Duodenal mucosa (tissue), 2 donors: Measurements from ENCODE around the gene BTN1A1.
"Not testable (repeated sequence)": the region's sequence is repeated elsewhere in the genome, so short reads cannot be mapped to it uniquely, and the experiment has no call there.

Source experiments
- H3K27ac ChIP-seq: one replicate; pipeline ENCODE4 v1.7.0; 2013; ENCODE audit warnings: low read depth, low read length
- H3K27me3 ChIP-seq, 2 donors: one replicate each; pipeline ENCODE4 v1.7.0; 2013; ENCODE audit warnings: low read length in 2 of 2, control low read depth in 1 of 2; ENCODE audit not compliant: insufficient read depth in 2 of 2, control insufficient read depth in 1 of 2
- H3K36me3 ChIP-seq, 2 donors: one replicate each; pipeline ENCODE4 v1.7.0; 2013; ENCODE audit warnings: low read length in 2 of 2, control low read depth in 1 of 2; ENCODE audit not compliant: insufficient read depth in 2 of 2, control insufficient read depth in 1 of 2
- H3K4me1 ChIP-seq, 2 donors: one replicate each; pipeline ENCODE4 v1.7.0; 2013; ENCODE audit warnings: low read length in 2 of 2, control low read depth in 1 of 2; ENCODE audit not compliant: insufficient read depth in 2 of 2, control insufficient read depth in 1 of 2
- H3K4me3 ChIP-seq, 2 donors: one replicate each; pipeline ENCODE4 v1.7.0; 2013; ENCODE audit warnings: low read length in 2 of 2, low read depth in 1 of 2
- H3K9ac ChIP-seq, 2 donors: one replicate each; pipeline ENCODE4 v1.7.0; 2013; ENCODE audit warnings: low read length in 2 of 2, low read depth in 1 of 2
- H3K9me3 ChIP-seq, 2 donors: one replicate each; pipeline ENCODE4 v1.7.0; 2013; ENCODE audit warnings: low read length in 2 of 2, control low read depth in 1 of 2; ENCODE audit not compliant: control insufficient read depth in 1 of 2

BTN1A1 gene

DNA sequence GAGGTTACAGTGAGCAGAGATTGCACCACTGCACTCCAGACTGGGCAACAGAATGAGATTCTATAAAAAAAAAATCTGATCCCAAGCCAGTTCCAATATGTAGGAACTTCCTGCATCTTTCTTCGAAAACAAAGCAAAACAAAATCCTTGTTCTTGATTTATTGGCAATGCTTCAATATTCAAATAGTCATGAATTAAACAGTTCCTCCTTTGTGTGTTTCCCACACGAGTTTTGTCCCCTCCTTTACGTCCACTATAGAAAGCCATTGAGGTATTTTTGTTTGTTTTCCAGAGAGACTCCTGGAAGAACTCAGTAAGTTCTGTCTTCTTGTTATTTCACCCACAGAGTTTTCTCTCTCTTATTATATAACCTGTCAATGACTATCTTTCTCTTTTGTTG, 7.6 kb downstream of the BTN1A1 start:
- H3K4me1 ChIP-seq = no peaks in the 10 kb centered on the region
- no peaks in the 10 kb centered on the region for H3K27me3 ChIP-seq
- H3K36me3 ChIP-seq = no peaks in the 10 kb centered on the region
- no peak overlapping the region for H3K27ac ChIP-seq
- no peak overlapping the region for H3K4me3 ChIP-seq
- H3K9ac ChIP-seq = no peak overlapping the region
- no peaks in the 10 kb centered on the region for H3K9me3 ChIP-seq

DNA sequence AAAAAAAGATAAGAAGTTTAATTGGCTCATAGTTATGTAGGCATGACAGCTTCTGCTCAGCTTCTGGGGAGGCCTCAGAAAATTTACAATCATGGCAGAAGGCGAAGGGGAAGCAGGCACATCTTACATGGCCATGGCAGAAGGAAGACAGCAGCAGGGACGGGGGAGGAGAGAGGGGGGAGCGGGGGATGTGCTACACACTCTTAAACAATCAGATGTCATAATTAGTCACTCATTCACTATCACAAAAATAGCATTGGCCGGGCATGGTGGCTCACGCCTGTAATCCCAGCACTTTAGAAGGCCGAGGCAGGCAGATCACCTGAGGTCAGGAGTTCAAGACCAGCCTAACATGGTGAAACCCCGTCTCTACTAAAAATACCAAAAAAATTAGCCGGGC, 10.9 kb downstream of the BTN1A1 start:
- not testable (repeated sequence) for H3K27me3 ChIP-seq, H3K9ac ChIP-seq, H3K9me3 ChIP-seq, H3K36me3 ChIP-seq, H3K27ac ChIP-seq, H3K4me1 ChIP-seq, H3K4me3 ChIP-seq

DNA sequence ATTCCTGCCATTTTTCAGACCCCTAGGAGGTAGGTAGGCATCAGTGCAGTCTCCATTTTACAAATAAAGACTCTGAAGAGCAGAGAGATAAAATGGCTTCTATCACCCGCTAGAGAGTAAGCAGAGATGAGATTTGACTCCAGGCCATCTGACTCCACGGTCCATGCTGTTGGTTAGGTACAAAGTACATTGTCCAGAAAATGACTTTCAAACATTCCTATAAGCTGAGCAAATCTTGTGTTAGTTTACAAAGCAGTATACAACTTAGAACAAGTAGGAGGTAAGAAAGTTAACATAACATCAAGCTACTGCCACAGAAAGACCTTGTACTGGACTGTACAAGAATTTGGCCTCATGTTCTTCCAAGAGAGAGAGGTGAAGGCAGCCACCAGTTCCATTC, 14.9 kb downstream of the BTN1A1 start:
- Histone ChIP-seq H3K27me3 (no peaks in the 10 kb centered on the region), H3K36me3 (no peaks in the 10 kb centered on the region), H3K9me3 (no peaks in the 10 kb centered on the region), H3K4me3 (no peak overlapping the region), H3K27ac (no peak overlapping the region), H3K4me1 (peaks cover 0 to 2% of the 10 kb centered on the region in 2 donors), H3K9ac (no peak overlapping the region)

DNA sequence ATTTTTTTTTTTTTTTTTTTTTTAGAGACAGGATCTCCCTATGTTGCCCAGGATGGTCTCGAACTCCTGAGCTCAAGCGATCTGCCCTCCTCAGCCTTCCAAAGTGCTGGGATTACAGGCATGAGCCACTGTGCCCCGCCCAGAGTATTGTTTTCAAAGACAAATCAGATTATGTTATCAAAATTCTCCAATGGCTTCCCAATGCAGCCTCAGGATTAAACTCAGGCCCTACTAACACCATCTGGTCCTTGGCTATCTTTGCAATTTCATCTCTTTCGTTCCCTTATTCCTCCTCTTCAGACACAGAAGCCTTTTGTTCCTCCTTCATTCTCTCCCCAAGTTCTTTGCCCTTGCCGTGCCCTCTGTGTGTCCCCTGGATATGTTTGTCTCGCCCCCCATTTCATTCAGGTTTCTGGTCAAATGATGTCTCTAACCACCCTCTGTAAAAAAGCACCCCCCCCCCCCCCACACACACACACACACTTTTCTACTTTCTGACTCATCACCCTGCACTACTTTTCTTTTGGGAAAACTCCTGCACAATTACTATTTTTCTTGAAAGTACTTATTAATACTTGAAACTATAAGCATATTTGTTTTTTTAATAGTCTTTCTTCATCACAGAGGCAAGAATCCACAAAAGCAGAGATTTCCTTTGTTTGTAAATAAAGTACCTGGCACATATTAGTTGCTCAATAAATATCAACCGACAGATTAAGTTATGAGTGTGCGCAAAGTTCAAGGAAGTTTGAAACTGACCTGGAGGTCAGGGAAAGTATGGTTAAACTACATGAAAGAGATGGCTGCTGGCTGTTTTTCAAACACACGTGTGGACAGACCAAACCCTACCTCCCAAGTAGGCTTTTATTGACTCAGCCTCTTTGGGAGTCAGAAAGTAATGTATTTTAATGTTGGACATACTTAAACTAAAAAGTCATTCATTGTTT, 16.7 kb downstream of the BTN1A1 start:
- Histone ChIP-seq H3K4me1 (peaks cover 3 to 7% of the 10 kb centered on the region in 2 donors), H3K9ac (no peak overlapping the region), H3K27ac (no peak overlapping the region), H3K4me3 (no peak overlapping the region), H3K9me3 (no peaks in the 10 kb centered on the region), H3K27me3 (no peaks in the 10 kb centered on the region), H3K36me3 (no peaks in the 10 kb centered on the region)

DNA sequence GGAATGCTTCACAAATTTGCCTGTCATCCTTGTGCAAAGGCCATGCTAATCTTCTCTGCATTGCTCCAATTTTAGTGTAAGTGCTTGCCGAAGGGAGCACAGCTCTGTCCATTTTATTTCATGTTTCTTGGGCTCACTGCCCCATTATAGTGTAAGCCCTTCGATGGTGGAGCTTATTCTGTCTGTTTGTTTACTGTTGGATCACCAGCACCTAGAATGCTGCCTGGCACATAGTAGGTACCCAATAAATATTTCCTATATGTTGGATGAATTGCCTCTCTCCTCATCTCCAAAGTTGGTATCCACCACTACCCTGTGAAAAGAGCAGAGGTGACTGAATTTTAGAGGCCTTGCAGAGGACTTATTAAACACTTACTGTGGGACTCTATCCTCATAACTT, 19.3 kb downstream of the BTN1A1 start:
- no peaks in the 10 kb centered on the region for H3K36me3 ChIP-seq
- H3K27ac ChIP-seq = no peak overlapping the region
- no peak overlapping the region for H3K4me3 ChIP-seq
- peaks cover 10 to 14% of the 10 kb centered on the region in 2 donors for H3K4me1 ChIP-seq
- no peaks in the 10 kb centered on the region for H3K9me3 ChIP-seq
- H3K9ac ChIP-seq = no peak overlapping the region
- H3K27me3 ChIP-seq = no peaks in the 10 kb centered on the region

DNA sequence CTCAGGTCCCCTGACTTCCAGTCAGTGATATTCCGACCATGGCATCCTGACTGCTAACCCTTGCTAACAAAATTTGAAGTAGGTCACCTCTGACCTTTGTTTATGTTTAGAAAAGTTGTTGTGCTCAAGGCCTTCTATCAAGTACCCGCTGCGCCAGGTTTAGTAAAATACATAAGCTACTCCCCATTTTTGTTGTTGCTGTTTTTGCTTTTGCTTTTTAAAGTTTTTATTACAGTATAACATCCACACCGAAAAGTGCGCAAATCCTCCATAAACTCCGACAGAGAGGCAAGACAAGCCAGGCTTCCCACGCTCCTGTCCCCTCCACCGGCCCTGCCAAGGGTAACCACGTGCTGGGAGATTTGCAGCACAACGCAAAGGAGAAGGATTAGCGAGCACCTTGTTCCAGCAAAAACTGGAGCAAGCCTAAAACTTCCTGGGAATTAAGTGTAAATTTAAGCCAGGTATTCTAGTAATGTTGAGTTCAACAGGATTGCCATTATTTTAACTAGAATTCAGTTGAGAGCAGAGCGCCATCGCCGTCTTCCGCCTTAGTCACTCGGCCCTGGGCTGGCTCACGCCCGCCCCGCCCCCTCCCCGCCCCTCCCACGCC, 20.2 kb downstream of the BTN1A1 start:
- no peaks in the 10 kb centered on the region for H3K27me3 ChIP-seq
- H3K36me3 ChIP-seq = no peaks in the 10 kb centered on the region
- no peaks in the 10 kb centered on the region for H3K9me3 ChIP-seq
- peak overlapping the region; percentile 69 for H3K27ac ChIP-seq
- H3K4me3 ChIP-seq = peak overlapping the region; percentile 63 to 69
- peak overlapping the region; percentile 28 to 45 for H3K9ac ChIP-seq
- H3K4me1 ChIP-seq = peaks cover 10 to 14% of the 10 kb centered on the region in 2 donors

DNA sequence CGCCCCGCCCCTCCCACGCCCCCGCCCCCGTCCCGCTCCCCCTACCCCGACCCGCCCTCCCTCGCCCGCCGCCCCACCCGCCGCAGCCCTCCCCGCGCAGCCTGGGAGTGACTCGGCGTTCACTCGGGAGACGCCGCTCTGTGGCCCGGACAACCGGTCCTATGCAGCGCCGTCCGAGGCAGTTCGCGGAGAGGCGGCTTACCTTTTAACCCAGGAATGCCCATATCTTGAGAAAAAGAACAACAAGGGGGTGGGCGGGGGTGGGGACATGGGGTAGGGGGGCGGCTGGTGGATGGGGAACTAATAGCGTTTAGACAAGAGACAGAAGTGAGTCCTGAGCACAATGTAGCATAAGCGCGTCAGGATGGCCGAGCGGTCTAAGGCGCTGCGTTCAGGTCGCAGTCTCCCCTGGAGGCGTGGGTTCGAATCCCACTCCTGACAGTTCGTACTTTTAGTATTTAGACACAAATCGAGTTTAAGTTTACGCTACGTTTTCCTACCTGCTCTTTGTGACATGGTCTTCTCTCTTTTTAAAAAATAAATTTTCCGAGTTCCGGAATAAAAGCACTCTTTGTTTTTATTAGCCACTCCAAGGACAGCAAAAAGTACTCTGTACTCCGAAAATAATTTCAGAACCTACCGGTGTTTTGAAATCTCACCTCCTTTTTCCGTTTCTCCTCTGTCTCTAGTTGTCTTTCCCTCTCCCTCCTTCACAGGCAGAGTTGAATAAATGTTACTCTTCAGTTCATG, 20.9 kb downstream of the BTN1A1 start:
- Histone ChIP-seq H3K4me1 (peaks cover 10 to 14% of the 10 kb centered on the region in 2 donors), H3K36me3 (no peaks in the 10 kb centered on the region), H3K27me3 (no peaks in the 10 kb centered on the region), H3K9me3 (no peaks in the 10 kb centered on the region), H3K4me3 (peak overlapping the region; percentile 82), H3K27ac (peak overlapping the region; percentile 94), H3K9ac (peak overlapping the region; percentile 79 to 85)

DNA sequence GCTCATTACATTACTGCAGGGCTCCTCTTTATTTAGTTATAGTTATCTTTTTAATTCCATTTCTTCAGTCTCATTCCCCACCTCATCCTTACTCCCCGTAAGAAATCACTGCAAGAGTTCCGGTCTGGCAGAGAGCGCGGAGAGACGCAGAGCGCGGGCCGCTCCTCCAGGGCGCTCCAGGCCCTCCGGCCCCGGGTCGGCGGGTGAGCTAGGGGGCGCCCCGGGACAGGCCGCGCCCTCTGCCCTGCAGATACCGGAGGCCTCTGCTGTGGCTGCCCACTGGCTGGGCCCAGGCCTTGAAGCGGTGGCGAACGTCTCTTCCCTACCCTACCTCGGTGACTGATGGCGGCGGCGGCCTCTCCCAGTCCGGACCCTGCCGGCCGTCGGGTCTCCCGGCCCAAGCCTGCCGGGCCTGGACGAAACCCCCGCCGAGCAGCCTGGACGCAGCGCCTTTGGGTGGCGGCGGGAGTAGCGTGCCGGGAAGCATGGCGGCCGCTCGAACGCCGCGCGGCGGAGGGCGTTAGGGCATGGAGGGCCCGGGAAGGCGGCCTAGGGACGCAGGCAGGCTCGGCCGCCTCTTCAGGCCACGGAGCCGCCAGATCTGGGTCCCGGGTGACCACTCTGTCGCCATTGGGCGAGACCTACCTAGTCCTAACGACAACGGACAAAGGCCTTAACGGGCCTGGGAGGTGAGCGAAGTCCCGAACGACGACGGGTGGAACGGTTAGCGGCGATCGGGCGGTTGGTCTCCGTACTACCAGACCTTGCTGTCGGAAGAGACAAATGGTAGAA, 21.7 kb downstream of the BTN1A1 start:
- no peaks in the 10 kb centered on the region for H3K27me3 ChIP-seq
- peaks cover 10 to 14% of the 10 kb centered on the region in 2 donors for H3K4me1 ChIP-seq
- no peaks in the 10 kb centered on the region for H3K9me3 ChIP-seq
- no peaks in the 10 kb centered on the region for H3K36me3 ChIP-seq
- peak overlapping the region; percentile 82 for H3K4me3 ChIP-seq
- peak overlapping the region; percentile 94 for H3K27ac ChIP-seq
- peak overlapping the region; percentile 79 to 85 for H3K9ac ChIP-seq

DNA sequence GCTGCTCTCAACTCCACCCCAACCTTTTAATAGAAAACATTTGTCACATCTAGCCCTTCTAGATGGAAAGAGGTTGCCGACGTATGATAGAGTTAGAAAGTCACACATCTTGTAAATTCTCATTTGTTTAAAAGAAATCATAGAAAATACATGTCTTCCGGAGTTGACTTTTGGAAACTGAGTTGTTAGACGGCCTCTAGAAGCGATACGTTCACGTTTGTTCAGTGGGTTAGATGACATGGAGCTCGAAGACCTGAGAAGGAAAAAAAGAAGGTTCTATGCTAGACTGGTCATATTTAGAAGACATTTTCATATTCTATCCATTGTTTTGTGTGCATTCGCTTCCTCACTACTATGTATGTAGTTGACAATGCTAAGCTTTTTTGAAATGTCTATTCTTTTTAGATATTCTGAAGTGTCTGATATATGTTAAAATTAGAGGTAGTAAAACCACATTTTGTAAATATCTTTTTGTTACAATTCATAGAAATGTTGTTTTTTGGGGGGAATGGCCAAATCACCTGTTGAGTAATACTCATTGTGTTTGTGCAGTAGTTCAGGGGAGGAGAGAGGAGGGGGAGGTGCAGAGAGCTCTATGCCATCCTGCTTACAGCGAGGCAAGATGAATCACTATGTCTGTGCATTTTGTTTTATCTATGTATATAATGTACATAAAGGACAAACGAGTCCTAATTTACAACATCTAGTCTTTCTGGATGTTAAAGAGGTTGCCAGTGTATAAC, 22.6 kb downstream of the BTN1A1 start:
- Histone ChIP-seq H3K4me3 (peak overlapping the region; percentile 82), H3K9ac (peak overlapping the region in 1 of 2 donors; percentile 79), H3K4me1 (peaks cover 10 to 14% of the 10 kb centered on the region in 2 donors)
- H3K27ac ChIP-seq, H3K9me3 ChIP-seq, H3K36me3 ChIP-seq, H3K27me3 ChIP-seq: not testable (repeated sequence)
